A549 (cell line): ENCODE measurements around the gene SLC1A2. TPM values are rescaled to one million over a fixed set of nuclear protein-coding genes. Genes with fewer than 3 reads are reported as not detected.

Source experiments
- ATAC-seq, 2 experiments: fragments of 200-7000 bp in 1 of 2; fragments of >200 bp in 1 of 2; cut with Nextera tagmentation in 1 of 2; cut with Tn5 transposase in 1 of 2; 3 replicates each; pipeline versions ENCODE4 v1.8.0 to v1.9.1; 2018 to 2020; ENCODE audit warnings: mild to moderate bottlenecking in 1 of 2, moderate library complexity in 1 of 2
- CTCF ChIA-PET: fragments of 300-600 bp; sonication (Branson Sonifier 250); formaldehyde crosslinking; extraction: SDS; loops from one replicate; lab custom pipeline; 2021; ENCODE audit warnings: antibody characterized with exemption, inconsistent platforms; lab: Yijun Ruan, JAX
- POLR2A ChIA-PET: fragments of 350-600 bp; formaldehyde crosslinking; extraction: SDS; loops from one replicate; lab custom pipeline; 2021; ENCODE audit warnings: antibody characterized with exemption, inconsistent platforms; lab: Yijun Ruan, JAX
- DNase-seq, 2 experiments: peaks; one replicate each; pipeline versions ENCODE4 v3.0.0 to v3.0.0-alpha.2; 2011 to 2016; ENCODE audit warnings: low read depth in 1 of 2, low spot score in 1 of 2
- FAIRE-seq: peaks from 2 replicates; lab custom pipeline; 2011; peaks lifted over from hg19 to GRCh38; lab: Jason Lieb, UNC
- H3K27ac ChIP-seq, 2 experiments: fragments of >200 bp; sonication (Bioruptor Twin); formaldehyde crosslinking; 3 replicates each; pipeline ENCODE4 v1.5.1; 2016 to 2017
- H3K4me1 ChIP-seq: fragments of >200 bp; sonication (Bioruptor Twin); formaldehyde crosslinking; 3 replicates; pipeline ENCODE4 v1.6.1; 2016
- H3K4me2 ChIP-seq: fragments of >200 bp; sonication (Bioruptor Twin); formaldehyde crosslinking; 3 replicates; pipeline ENCODE4 v1.6.1; 2016
- H3K4me3 ChIP-seq: fragments of >200 bp; sonication (Bioruptor Twin); formaldehyde crosslinking; 3 replicates; pipeline ENCODE4 v1.5.1; 2016
- H3K9me3 ChIP-seq: fragments of >200 bp; sonication (Bioruptor Twin); formaldehyde crosslinking; 3 replicates; pipeline ENCODE4 v1.6.1; 2016
- ATOH8 ChIP-seq: fragments of 250-450 bp; sonication (Bioruptor Pico); IDR thresholded peaks from 2 replicates; pipeline ENCODE4 v1.5.0; 2020; ENCODE audit warnings: low read depth, mild to moderate bottlenecking, moderate library complexity
- BHLHE40 ChIP-seq: IDR thresholded peaks from 2 replicates; pipeline ENCODE4 v1.6.1; 2012; ENCODE audit warnings: low read depth, low read length, inconsistent platforms
- CBX2 ChIP-seq: fragments of 200-600 bp; sonication (generic); IDR thresholded peaks from 2 replicates; pipeline ENCODE4 v1.6.1; 2016; ENCODE audit warnings: low read depth, mild to moderate bottlenecking, borderline replicate concordance
- CEBPB ChIP-seq, 2 experiments: fragments of >200 bp in 1 of 2; sonication (Bioruptor Twin) in 1 of 2; formaldehyde crosslinking in 1 of 2; IDR thresholded peaks; 2 replicates each; pipeline ENCODE4 v1.6.1; 2012 to 2016
- FOSB ChIP-seq: fragments of 250-450 bp; sonication (Bioruptor Pico); IDR thresholded peaks from 2 replicates; pipeline ENCODE4 v1.5.0; 2020; ENCODE audit warnings: mild to moderate bottlenecking, moderate library complexity
- FOXS1 ChIP-seq: fragments of 250-450 bp; sonication (Bioruptor Pico); IDR thresholded peaks from 2 replicates; pipeline ENCODE4 v1.5.0; 2020; ENCODE audit warnings: mild to moderate bottlenecking, moderate library complexity
- HDAC2 ChIP-seq: fragments of 200-600 bp; sonication (generic); IDR thresholded peaks from 2 replicates; pipeline ENCODE4 v1.6.1; 2016
- HOXB5 ChIP-seq: fragments of 250-450 bp; sonication (Bioruptor Pico); IDR thresholded peaks from 2 replicates; pipeline ENCODE4 v1.5.0; 2020; ENCODE audit warnings: mild to moderate bottlenecking, moderate library complexity
- KDM5A ChIP-seq: fragments of 200-600 bp; sonication (generic); IDR thresholded peaks from 2 replicates; pipeline ENCODE4 v1.6.1; 2016; ENCODE audit warnings: antibody characterized with exemption, mild to moderate bottlenecking
- MAX ChIP-seq: IDR thresholded peaks from 2 replicates; pipeline ENCODE4 v1.6.1; 2012
- MAZ ChIP-seq: fragments of 150-350 bp; IDR thresholded peaks from 2 replicates; pipeline ENCODE4 v1.6.1; 2014; ENCODE audit warnings: antibody characterized with exemption, low read depth, low read length, borderline replicate concordance
- NFE2L2 ChIP-seq: fragments of 150-350 bp; conservative IDR thresholded peaks from 2 replicates; pipeline ENCODE4 v1.6.1; 2014; ENCODE audit warnings: low read length
- POLR2A ChIP-seq: IDR thresholded peaks from 2 replicates; pipeline ENCODE4 v1.6.1; 2012; ENCODE audit warnings: mild to moderate bottlenecking, low read length
- RAD21 ChIP-seq, 2 experiments: fragments of >200 bp in 1 of 2; sonication (Bioruptor Twin) in 1 of 2; formaldehyde crosslinking in 1 of 2; IDR thresholded peaks in 1 of 2; conservative IDR thresholded peaks in 1 of 2; 2 replicates in 1 of 2; 3 replicates in 1 of 2; pipeline ENCODE4 v1.6.1; 2012 to 2018; ENCODE audit warnings: inconsistent platforms in 1 of 2
- RARB ChIP-seq: fragments of 250-450 bp; sonication (Bioruptor Pico); IDR thresholded peaks from 2 replicates; pipeline ENCODE4 v1.8.0; 2021; ENCODE audit warnings: mild to moderate bottlenecking, moderate library complexity
- RCOR1 ChIP-seq: fragments of 150-350 bp; IDR thresholded peaks from 2 replicates; pipeline ENCODE4 v1.6.1; 2014; ENCODE audit warnings: antibody characterized with exemption, low read length, low read depth
- RFX5 ChIP-seq: fragments of 450-650 bp; IDR thresholded peaks from 2 replicates; pipeline ENCODE4 v1.7.1; 2014; ENCODE audit warnings: antibody characterized with exemption, mild to moderate bottlenecking, moderate library complexity
- TFCP2L1 ChIP-seq: fragments of 250-450 bp; sonication (Bioruptor Pico); IDR thresholded peaks from 2 replicates; pipeline ENCODE4 v1.5.0; 2021; ENCODE audit warnings: mild to moderate bottlenecking
- TP53 ChIP-seq: fragments of 250-450 bp; sonication (Bioruptor Pico); IDR thresholded peaks from 2 replicates; pipeline ENCODE4 v1.5.0; 2021; ENCODE audit warnings: mild to moderate bottlenecking, moderate library complexity
- ZC3H11A ChIP-seq: fragments of 450-650 bp; IDR thresholded peaks from 2 replicates; pipeline ENCODE4 v1.6.1; 2014; ENCODE audit warnings: antibody characterized with exemption, mild to moderate bottlenecking
- ZNF302 ChIP-seq: fragments of 250-450 bp; sonication (Bioruptor Pico); IDR thresholded peaks from 2 replicates; pipeline ENCODE4 v1.9.0; 2021; ENCODE audit warnings: inconsistent platforms, mild to moderate bottlenecking, moderate library complexity
- ZSCAN20 ChIP-seq: fragments of 250-450 bp; sonication (Bioruptor Pico); IDR thresholded peaks from 2 replicates; pipeline ENCODE4 v1.8.0; 2022; ENCODE audit warnings: mild to moderate bottlenecking, moderate library complexity
- WGBS: methylation state at CpG from one replicate; pipeline ENCODE4 v1.1.6; 2017; ENCODE audit errors: missing lambda C conversion rate; 5-methylcytosine and 5-hydroxymethylcytosine counted together
- polyA plus RNA-seq, 4 experiments: library from polyadenylated mRNA; depleted of rRNA in 3 of 4; stranded (reverse); fragments of >200 nt; fragmentation: RNase III in 1 of 4; extraction: RNeasy Plus Mini Kit Qiagen cat#74134 plus additional on column Dnase treatment in 1 of 4; gene quantifications; 2 replicates in 3 of 4; 3 replicates in 1 of 4; pipeline ENCODE4 v1.2.3, GENCODE V29; 2011 to 2017
- TF ChIP-seq, protein P1 (sequence below): fragments of 200-600 bp; sonication (generic); IDR thresholded peaks from 2 replicates; pipeline ENCODE4 v1.6.1; 2016; ENCODE audit warnings: antibody characterized with exemption, mild to moderate bottlenecking, moderate library complexity
- TF ChIP-seq, protein P2 (sequence below): fragments of 450-650 bp; IDR thresholded peaks from 2 replicates; pipeline ENCODE4 v1.6.1; 2014; ENCODE audit warnings: antibody characterized with exemption

Gene SLC1A2
- polyA plus RNA-seq, 2 of the 4 experiments (the other 2 are of a cell fraction): 0.01 to 0.14 TPM

DNA sequence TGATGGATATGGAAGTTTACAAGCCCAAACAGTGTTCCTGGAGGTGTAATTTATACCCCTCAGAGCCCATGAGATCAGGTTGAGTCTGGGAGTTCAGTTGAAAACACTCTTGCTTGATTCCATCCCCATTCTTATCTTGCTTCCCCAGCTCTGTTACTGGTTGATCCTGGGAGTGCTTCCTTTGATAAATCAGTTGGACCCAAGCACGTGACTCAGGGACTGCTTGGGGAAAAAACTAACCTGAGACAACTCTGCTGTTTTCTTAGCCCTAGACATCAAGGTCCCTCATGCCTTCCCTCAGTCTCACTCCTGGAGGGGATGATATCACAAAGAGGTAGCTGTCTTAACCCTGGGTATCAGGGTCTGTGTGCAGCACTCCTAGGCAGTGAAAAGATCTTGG lies 35.0 kb upstream of the SLC1A2 start:
- Histone ChIP-seq H3K9me3 (no peaks in the 10 kb centered on the region), H3K4me3 (no peak overlapping the region), H3K27ac (no peak overlapping the region), H3K4me2 (no peak overlapping the region), H3K4me1 (no peaks in the 10 kb centered on the region)
- no peak for DNase-seq
- TF ChIP-seq POLR2A: no peak
- TF ChIP-seq ZSCAN20 (CRISPR knock-in tag): no peak
- no peak for TF ChIP-seq RARB
- TF ChIP-seq TFCP2L1 (CRISPR knock-in tag): no peak
- no peak for TF ChIP-seq CBX2
- TF ChIP-seq, protein P1, sequence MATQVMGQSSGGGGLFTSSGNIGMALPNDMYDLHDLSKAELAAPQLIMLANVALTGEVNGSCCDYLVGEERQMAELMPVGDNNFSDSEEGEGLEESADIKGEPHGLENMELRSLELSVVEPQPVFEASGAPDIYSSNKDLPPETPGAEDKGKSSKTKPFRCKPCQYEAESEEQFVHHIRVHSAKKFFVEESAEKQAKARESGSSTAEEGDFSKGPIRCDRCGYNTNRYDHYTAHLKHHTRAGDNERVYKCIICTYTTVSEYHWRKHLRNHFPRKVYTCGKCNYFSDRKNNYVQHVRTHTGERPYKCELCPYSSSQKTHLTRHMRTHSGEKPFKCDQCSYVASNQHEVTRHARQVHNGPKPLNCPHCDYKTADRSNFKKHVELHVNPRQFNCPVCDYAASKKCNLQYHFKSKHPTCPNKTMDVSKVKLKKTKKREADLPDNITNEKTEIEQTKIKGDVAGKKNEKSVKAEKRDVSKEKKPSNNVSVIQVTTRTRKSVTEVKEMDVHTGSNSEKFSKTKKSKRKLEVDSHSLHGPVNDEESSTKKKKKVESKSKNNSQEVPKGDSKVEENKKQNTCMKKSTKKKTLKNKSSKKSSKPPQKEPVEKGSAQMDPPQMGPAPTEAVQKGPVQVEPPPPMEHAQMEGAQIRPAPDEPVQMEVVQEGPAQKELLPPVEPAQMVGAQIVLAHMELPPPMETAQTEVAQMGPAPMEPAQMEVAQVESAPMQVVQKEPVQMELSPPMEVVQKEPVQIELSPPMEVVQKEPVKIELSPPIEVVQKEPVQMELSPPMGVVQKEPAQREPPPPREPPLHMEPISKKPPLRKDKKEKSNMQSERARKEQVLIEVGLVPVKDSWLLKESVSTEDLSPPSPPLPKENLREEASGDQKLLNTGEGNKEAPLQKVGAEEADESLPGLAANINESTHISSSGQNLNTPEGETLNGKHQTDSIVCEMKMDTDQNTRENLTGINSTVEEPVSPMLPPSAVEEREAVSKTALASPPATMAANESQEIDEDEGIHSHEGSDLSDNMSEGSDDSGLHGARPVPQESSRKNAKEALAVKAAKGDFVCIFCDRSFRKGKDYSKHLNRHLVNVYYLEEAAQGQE: no peak
- no peak for TF ChIP-seq ZNF302 (CRISPR knock-in tag)
- TF ChIP-seq KDM5A: no peak
- no peak for TF ChIP-seq ZC3H11A
- TF ChIP-seq MAZ: no peak
- no peak for TF ChIP-seq RFX5
- no peak for TF ChIP-seq TP53 (CRISPR knock-in tag)
- no peak for TF ChIP-seq CEBPB (IDR thresholded peaks at IDR 0.05)
- no peak for TF ChIP-seq NFE2L2
- no peak for TF ChIP-seq MAX
- TF ChIP-seq HOXB5 (CRISPR knock-in tag): no peak
- POLR2A ChIA-PET: no interaction called here
- no peak for ATAC-seq
- no peak for FAIRE-seq
- CTCF ChIA-PET: interaction anchor here (1.5 kb wide), 1 partner anchor 9 kb away, joined by 4 read pairs; no protein-coding TSS in a partner anchor
- 0% methylated on average over 1 of the region's 1 CpG for WGBS

DNA sequence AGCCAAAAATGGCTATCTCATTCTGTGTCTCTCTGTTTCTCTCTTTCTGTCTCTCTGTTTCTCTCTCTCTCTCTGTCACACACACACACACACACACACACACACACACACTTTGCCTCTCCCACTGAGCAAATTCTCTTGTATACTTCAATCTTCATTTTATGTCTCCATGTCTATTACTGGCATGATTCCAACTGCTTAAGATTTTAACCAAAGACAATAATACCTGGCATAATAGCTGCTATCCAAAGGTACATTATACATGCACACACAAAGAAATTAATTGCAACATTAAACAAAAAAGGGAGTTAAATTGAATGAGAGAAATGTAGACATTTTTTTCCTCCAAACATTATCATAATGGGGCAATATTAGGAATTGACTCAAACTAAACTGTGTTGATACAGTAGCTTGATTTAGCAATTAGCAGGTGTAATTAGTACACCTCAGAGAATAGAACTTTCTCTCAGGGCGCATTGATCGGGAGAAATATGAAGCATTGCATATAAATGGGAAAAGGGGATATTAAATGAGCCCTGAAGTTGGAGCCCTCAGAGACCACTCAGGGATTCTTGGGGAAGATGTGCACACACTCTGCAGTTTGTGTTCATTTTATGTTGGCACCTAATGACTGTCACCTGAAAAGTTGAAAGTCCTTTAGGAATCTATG lies 17.4 kb upstream of the SLC1A2 start:
- no peaks in the 10 kb centered on the region for H3K4me1 ChIP-seq
- no peak overlapping the region for H3K4me3 ChIP-seq
- TF ChIP-seq RCOR1: no peak
- no peak for TF ChIP-seq BHLHE40
- no peak for TF ChIP-seq CEBPB (IDR thresholded peaks at IDR 0.05)
- TF ChIP-seq, protein P2, sequence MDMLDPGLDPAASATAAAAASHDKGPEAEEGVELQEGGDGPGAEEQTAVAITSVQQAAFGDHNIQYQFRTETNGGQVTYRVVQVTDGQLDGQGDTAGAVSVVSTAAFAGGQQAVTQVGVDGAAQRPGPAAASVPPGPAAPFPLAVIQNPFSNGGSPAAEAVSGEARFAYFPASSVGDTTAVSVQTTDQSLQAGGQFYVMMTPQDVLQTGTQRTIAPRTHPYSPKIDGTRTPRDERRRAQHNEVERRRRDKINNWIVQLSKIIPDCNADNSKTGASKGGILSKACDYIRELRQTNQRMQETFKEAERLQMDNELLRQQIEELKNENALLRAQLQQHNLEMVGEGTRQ: no peak
- FAIRE-seq: no peak
- H3K9me3 ChIP-seq: no peaks in the 10 kb centered on the region
- CTCF ChIA-PET: interaction anchor here (1.4 kb wide), 2 partner anchors 12 to 829 kb away, joined by 3 read pairs; no protein-coding TSS in a partner anchor
- DNase-seq: no peak
- H3K27ac ChIP-seq: no peak overlapping the region
- ATAC-seq: no peak
- no peak overlapping the region for H3K4me2 ChIP-seq
- 72% methylated on average over 2 of the region's 2 CpGs for WGBS
- POLR2A ChIA-PET: interaction anchor here (0.6 kb wide), 1 partner anchor 117 kb away, joined by 3 read pairs; no protein-coding TSS in a partner anchor

DNA sequence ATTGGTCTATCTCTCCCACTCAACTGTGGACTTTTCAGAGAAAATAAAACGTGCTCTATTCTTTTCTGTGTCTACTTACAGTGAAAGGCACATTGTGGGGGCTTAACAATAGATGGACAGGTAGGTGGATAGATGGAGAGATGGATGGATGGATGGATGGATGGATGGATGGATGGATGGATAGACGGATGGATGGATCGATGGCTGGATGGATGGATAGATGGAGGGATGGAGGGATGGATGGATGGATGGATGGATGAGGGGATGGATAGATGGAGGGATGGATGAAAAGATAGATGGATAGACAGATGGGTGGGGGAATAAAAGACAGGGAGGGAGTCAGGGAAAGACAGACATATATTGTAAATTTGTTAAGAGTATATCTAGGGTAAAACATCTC lies 14.2 kb upstream of the SLC1A2 start:
- ChIA-PET CTCF (interaction anchor here (1.4 kb wide), 1 partner anchor 21 kb away, joined by 4 read pairs; no protein-coding TSS in a partner anchor), POLR2A (no interaction called here)
- no peak overlapping the region for H3K4me3 ChIP-seq
- no peaks in the 10 kb centered on the region for H3K4me1 ChIP-seq
- WGBS: 44% methylated on average over 3 of the region's 3 CpGs
- no peak overlapping the region for H3K4me2 ChIP-seq
- no peak for ATAC-seq
- no peaks in the 10 kb centered on the region for H3K9me3 ChIP-seq
- H3K27ac ChIP-seq: no peak overlapping the region
- DNase-seq: no peak
- no peak for FAIRE-seq
- TF ChIP-seq ZNF302 (CRISPR knock-in tag) (no peak), HOXB5 (CRISPR knock-in tag) (no peak), FOSB (no peak), FOXS1 (no peak), HDAC2 (no peak), RAD21 (conservative IDR thresholded peaks at IDR 0.05 in 1 of 2, IDR thresholded peaks at IDR 0.05 in 1 of 2) (no peak), ATOH8 (CRISPR knock-in tag) (no peak), RCOR1 (no peak)
- TF ChIP-seq, protein P2: no peak
- TF ChIP-seq, protein P1: no peak
